SU-DHL-6 (cell line): ENCODE results near the gene ELMO3.

ENCODE experiments used
- CTCF ChIP-seq: fragments of 200-600 bp; sonication (generic); IDR thresholded peaks from one replicate; pipeline ENCODE4 v1.5.1; 2017; ENCODE audit warnings: antibody characterized with exemption, mild to moderate bottlenecking, low read length, moderate library complexity; ENCODE audit not compliant: insufficient read depth, poor library complexity, severe bottlenecking
- EZH2phosphoT487 ChIP-seq: fragments of 200-600 bp; sonication (generic), shearing (Covaris generic); conservative IDR thresholded peaks from 2 replicates; pipeline ENCODE4 v1.6.1; 2018; ENCODE audit warnings: mild to moderate bottlenecking, antibody characterized with exemption, low read length, moderate library complexity, mixed read lengths

GRCh38 chr16:67176662-67177061 lies 22.3 kb upstream of the ELMO3 start:
- TF ChIP-seq CTCF (no peak), EZH2phosphoT487 (no peak)
